GM12878 (cell line): Measurements from ENCODE around the gene SGPP2. TPM values are rescaled to one million over a fixed set of nuclear protein-coding genes. Genes with fewer than 3 reads are reported as not detected.
A peak's percentile ranks its signal among the peaks of the same experiment; 100 is the strongest.

Experiments used
- ATAC-seq: fragments of 200-7000 bp; cut with Tn5 transposase; 3 replicates; pipeline ENCODE4 v1.9.1; 2020; ENCODE audit warnings: mild to moderate bottlenecking, moderate library complexity
- BruUV-seq: library from RNA; stranded (reverse); fragments of 400-500 nt; replicated peaks from 2 replicates; lab custom pipeline; 2021; lab: Mats Ljungman, UMichigan
- CTCF ChIA-PET: fragments of 300-600 bp; sonication (Branson Sonifier 250); formaldehyde crosslinking; extraction: SDS; loops from one replicate; lab custom pipeline; 2021; ENCODE audit warnings: inconsistent platforms; lab: Yijun Ruan, JAX
- POLR2A ChIA-PET: fragments of 350-600 bp; formaldehyde crosslinking; extraction: SDS; loops from one replicate; lab custom pipeline; 2021; ENCODE audit warnings: inconsistent platforms; lab: Charles Lee
- RAD21 ChIA-PET: fragments of 300-600 bp; sonication (Branson Sonifier 250); formaldehyde crosslinking; loops from one replicate; lab custom pipeline; 2023; ENCODE audit warnings: antibody characterized with exemption; ENCODE audit not compliant: unreplicated experiment; lab: Charles Lee
- SMC1A ChIA-PET: fragments of 300-600 bp; sonication (Branson Sonifier 250); formaldehyde crosslinking; loops from one replicate; lab custom pipeline; 2023; ENCODE audit not compliant: unreplicated experiment, uncharacterized antibody; lab: Charles Lee
- DNase-seq: peaks from one replicate; pipeline ENCODE4 v3.0.0-alpha.2; 2011; ENCODE audit warnings: low read depth, low spot score
- FAIRE-seq: peaks from 3 replicates; lab custom pipeline; 2011; peaks lifted over from hg19 to GRCh38; lab: Jason Lieb, UNC
- H2AFZ ChIP-seq: 2 replicates; pipeline ENCODE4 v1.6.0; 2011; ENCODE audit warnings: low read depth, low read length, control low read depth; ENCODE audit not compliant: control insufficient read depth
- H3K27ac ChIP-seq: 2 replicates; pipeline ENCODE4 v1.5.1; 2011; ENCODE audit warnings: control low read depth; ENCODE audit not compliant: control insufficient read depth, insufficient read depth
- H3K27me3 ChIP-seq, 2 experiments: replicated peaks in 1 of 2; 2 replicates each; pipeline versions ENCODE4 v1.6.0 to v1.6.1; 2011; ENCODE audit warnings: low read length in 1 of 2; ENCODE audit not compliant: control insufficient read depth in 2 of 2, insufficient read depth in 2 of 2
- H3K36me3 ChIP-seq, 2 experiments: 2 replicates each; pipeline ENCODE4 v1.5.1; 2011; ENCODE audit warnings: low read length in 1 of 2; ENCODE audit not compliant: control insufficient read depth in 2 of 2, insufficient read depth in 2 of 2
- H3K4me1 ChIP-seq: 2 replicates; pipeline ENCODE4 v1.6.1; 2011; ENCODE audit warnings: mild to moderate bottlenecking, low read length, moderate library complexity, mixed read lengths; ENCODE audit not compliant: control insufficient read depth, insufficient read depth
- H3K4me2 ChIP-seq: 2 replicates; pipeline ENCODE4 v1.6.0; 2011; ENCODE audit warnings: control low read depth; ENCODE audit not compliant: control insufficient read depth, insufficient read depth
- H3K4me3 ChIP-seq: fragments of 200-600 bp; sonication (generic); 2 replicates; pipeline ENCODE4 v1.5.1; 2016
- H3K79me2 ChIP-seq: 2 replicates; pipeline ENCODE4 v1.6.0; 2011; ENCODE audit warnings: low read length; ENCODE audit not compliant: control insufficient read depth, insufficient read depth
- H3K9ac ChIP-seq: 2 replicates; pipeline ENCODE4 v1.8.0; 2011; ENCODE audit warnings: low read length, control low read depth, mixed read lengths; ENCODE audit not compliant: control insufficient read depth, insufficient read depth
- H3K9me3 ChIP-seq: replicated peaks from 3 replicates; pipeline ENCODE4 v1.5.1; 2011; ENCODE audit warnings: mild to moderate bottlenecking, low read length; ENCODE audit not compliant: control insufficient read depth, insufficient read depth
- H4K20me1 ChIP-seq: 2 replicates; pipeline ENCODE4 v1.6.0; 2011; ENCODE audit not compliant: control insufficient read depth, insufficient read depth
- ATF3 ChIP-seq: IDR thresholded peaks from 2 replicates; pipeline ENCODE4 v1.6.1; 2011; ENCODE audit warnings: low read depth, mild to moderate bottlenecking, low read length, moderate library complexity, borderline replicate concordance; ENCODE audit errors: extremely low read depth
- BCL11A ChIP-seq: IDR thresholded peaks from 2 replicates; pipeline ENCODE4 v1.6.1; 2011; ENCODE audit warnings: low read depth, low read length
- BCLAF1 ChIP-seq: fragments of 450-650 bp; IDR thresholded peaks from 2 replicates; pipeline ENCODE4 v1.6.1; 2017; ENCODE audit warnings: antibody characterized with exemption, mild to moderate bottlenecking, moderate library complexity
- BHLHE40 ChIP-seq, 2 experiments: fragments of 450-650 bp in 1 of 2; IDR thresholded peaks; 2 replicates each; pipeline ENCODE4 v1.6.1; 2011 to 2017; ENCODE audit warnings: low read depth in 2 of 2, borderline replicate concordance in 1 of 2, improper control_type of control experiment in 1 of 2, low read length in 1 of 2, mild to moderate bottlenecking in 1 of 2
- FOXK2 ChIP-seq: fragments of 450-650 bp; IDR thresholded peaks from 2 replicates; pipeline ENCODE4 v1.6.1; 2017; ENCODE audit warnings: mild to moderate bottlenecking, moderate library complexity
- FOXM1 ChIP-seq: IDR thresholded peaks from 2 replicates; pipeline ENCODE4 v1.6.1; 2012; ENCODE audit warnings: low read depth, mild to moderate bottlenecking, inconsistent platforms, low read length, moderate library complexity
- GABPA ChIP-seq: IDR thresholded peaks from 2 replicates; pipeline ENCODE4 v1.6.1; 2014; ENCODE audit warnings: antibody characterized with exemption, low read depth, mild to moderate bottlenecking, inconsistent platforms
- GATAD2B ChIP-seq: fragments of 450-650 bp; conservative IDR thresholded peaks from 2 replicates; pipeline ENCODE4 v1.6.1; 2017; ENCODE audit warnings: low read depth, mild to moderate bottlenecking, moderate library complexity
- HDAC6 ChIP-seq: fragments of 200-600 bp; sonication (generic); IDR thresholded peaks from one replicate; pipeline ENCODE4 v1.8.0; 2017; ENCODE audit warnings: antibody characterized with exemption; ENCODE audit not compliant: unreplicated experiment
- MYB ChIP-seq: fragments of 150-350 bp; IDR thresholded peaks from 2 replicates; pipeline ENCODE4 v1.6.1; 2014; ENCODE audit warnings: mild to moderate bottlenecking, low read depth, low read length, borderline replicate concordance
- NBN ChIP-seq: fragments of 450-650 bp; IDR thresholded peaks from 2 replicates; pipeline ENCODE4 v1.6.1; 2016
- NRF1 ChIP-seq: conservative IDR thresholded peaks from 2 replicates; pipeline ENCODE4 v1.6.1; 2011; ENCODE audit warnings: mild to moderate bottlenecking, low read depth, low read length, improper control_type of control experiment
- PAX5 ChIP-seq: IDR thresholded peaks from 2 replicates; pipeline ENCODE4 v1.6.1; 2011; ENCODE audit warnings: low read depth, low read length, borderline replicate concordance
- STAT1 ChIP-seq: fragments of 450-650 bp; conservative IDR thresholded peaks from 2 replicates; pipeline ENCODE4 v1.6.1; 2014; ENCODE audit warnings: antibody characterized with exemption, mild to moderate bottlenecking
- WRNIP1 ChIP-seq: IDR thresholded peaks from 2 replicates; pipeline ENCODE4 v1.6.1; 2011; ENCODE audit warnings: low read depth, low read length, improper control_type of control experiment, borderline replicate concordance
- YY1 ChIP-seq: IDR thresholded peaks from 2 replicates; pipeline ENCODE4 v1.6.1; 2011; ENCODE audit warnings: low read depth, mild to moderate bottlenecking, low read length
- WGBS: methylation state at CpG from one replicate; pipeline ENCODE4 v1.1.6; 2016; ENCODE audit warnings: low lambda C conversion rate; ENCODE audit not compliant: insufficient replicate concordance, insufficient coverage; ENCODE audit errors: missing lambda C conversion rate; 5-methylcytosine and 5-hydroxymethylcytosine counted together
- in situ Hi-C: fragments of 300-500 bp; cut with MboI; formaldehyde crosslinking; loops from 9 replicates; pipeline ENCODE4 v1.14.3; 2018; ENCODE audit warnings: mixed read lengths
- intact Hi-C: fragments of 100-400 bp; cut with micrococcal nuclease; formaldehyde crosslinking; loops from one replicate; pipeline ENCODE4 v1.14.2; 2022; ENCODE audit not compliant: unreplicated experiment
- polyA plus RNA-seq, 11 experiments: library from polyadenylated mRNA; depleted of rRNA in 4 of 11; unstranded in 6 of 11; stranded (reverse) in 5 of 11; fragments of >200 nt; fragmentation: Nextera tagmentation in 4 of 11; fragmentation: Illumina TruSeq in 1 of 11; extraction: Ambion mirVana in 4 of 11; extraction: Trizol in 1 of 11; gene quantifications; 1 replicate in 1 of 11; 2 replicates in 10 of 11; pipeline versions ENCODE4 v1.2.1 to v1.2.3, GENCODE V29; 2011 to 2016; ENCODE audit warnings: inconsistent platforms in 2 of 11, missing spikeins in 2 of 11, low read depth in 1 of 11
- total RNA-seq, 4 experiments: library from RNA; depleted of rRNA in 3 of 4; stranded (reverse); fragments of >200 nt in 3 of 4; fragmentation: Illumina TruSeq in 1 of 4; extraction: Trizol in 1 of 4; gene quantifications; 2 replicates each; pipeline versions ENCODE4 v1.2.1 to v1.2.3, GENCODE V29; 2013 to 2021
- TF ChIP-seq, protein P1 (sequence below): fragments of 450-650 bp; IDR thresholded peaks from 2 replicates; pipeline ENCODE4 v1.6.1; 2017; ENCODE audit warnings: mild to moderate bottlenecking, moderate library complexity

SGPP2 gene
- total and polyA plus RNA-seq, 10 of the 15 experiments (the other 5 are each of a cell fraction or from before 2014, with no cell fraction given), result 3.5 to 84.9 (median 13.1) TPM

GRCh38 chr2:222423632-222424275 is 589 bp upstream of the SGPP2 start:
- ATAC-seq (peak; percentile 58), DNase-seq (peak; percentile 82), FAIRE-seq (no peak)
- Histone ChIP-seq H3K79me2 (peaks cover 51% of the 10 kb centered on the region), H4K20me1 (no peaks in the 10 kb centered on the region), H3K27me3 (no peaks in the 10 kb centered on the region), H3K9ac (peak overlapping the region; percentile 72), H3K27ac (peak overlapping the region; percentile 79), H3K36me3 (no peaks in the 10 kb centered on the region), H3K4me2 (peak overlapping the region; percentile 85), H3K4me1 (peaks cover 29% of the 10 kb centered on the region), H2AFZ (peak overlapping the region; percentile 77), H3K9me3 (no peaks in the 10 kb centered on the region), H3K4me3 (peak overlapping the region; percentile 73)
- ChIA-PET POLR2A (interaction anchor here (0.7 to 2.1 kb wide), 2 partner anchors 10 to 24 kb away, joined by 3 to 8 read pairs; no protein-coding TSS in a partner anchor), RAD21 (interaction anchor here (1.4 to 9.4 kb wide), 5 partner anchors 9 to 138 kb away, joined by 6 to 119 read pairs (median 14); a partner anchor contains a TSS), SMC1A (interaction anchor here (0.9 to 6.8 kb wide), 9 partner anchors 9 to 138 kb away, joined by 3 to 40 read pairs (median 16); no protein-coding TSS in a partner anchor), CTCF (interaction anchor here (0.9 to 5.3 kb wide), 5 partner anchors 9 to 146 kb away, joined by 3 to 33 read pairs (median 6); a partner anchor contains a TSS)
- WGBS, result 0% methylated on average over 14 of the region's 23 CpGs
- intact Hi-C loops, result loop anchor here (1.0 kb wide), 1 partner anchor 105 kb away; no protein-coding TSS in a partner anchor
- BruUV-seq, result no TSS peak
- in situ Hi-C loops, result no loop called here
- TF ChIP-seq FOXM1 (peak; percentile 51; the same call in 1 of the 2 replicates), BCLAF1 (no peak), NBN (peak; percentile 79), PAX5 (peak; percentile 90), ATF3 (no peak), HDAC6 (no peak), WRNIP1 (no peak), STAT1 (0 out of 2 replicates have a peak, but pooled peaks have one; percentile 23), BHLHE40 (IDR thresholded peaks at IDR 0.05; ENCODE audit: borderline replicate concordance in 1 of 2, low read depth in 2 of 2, low read length in 1 of 2) (no peak), GABPA (no peak), FOXK2 (no peak), NRF1 (no peak), MYB (no peak), BCL11A (peak; percentile 24), GATAD2B (no peak; the same call in 1 of the 2 replicates), YY1 (no peak; the same call in 1 of the 2 replicates)
- TF ChIP-seq, protein P1, sequence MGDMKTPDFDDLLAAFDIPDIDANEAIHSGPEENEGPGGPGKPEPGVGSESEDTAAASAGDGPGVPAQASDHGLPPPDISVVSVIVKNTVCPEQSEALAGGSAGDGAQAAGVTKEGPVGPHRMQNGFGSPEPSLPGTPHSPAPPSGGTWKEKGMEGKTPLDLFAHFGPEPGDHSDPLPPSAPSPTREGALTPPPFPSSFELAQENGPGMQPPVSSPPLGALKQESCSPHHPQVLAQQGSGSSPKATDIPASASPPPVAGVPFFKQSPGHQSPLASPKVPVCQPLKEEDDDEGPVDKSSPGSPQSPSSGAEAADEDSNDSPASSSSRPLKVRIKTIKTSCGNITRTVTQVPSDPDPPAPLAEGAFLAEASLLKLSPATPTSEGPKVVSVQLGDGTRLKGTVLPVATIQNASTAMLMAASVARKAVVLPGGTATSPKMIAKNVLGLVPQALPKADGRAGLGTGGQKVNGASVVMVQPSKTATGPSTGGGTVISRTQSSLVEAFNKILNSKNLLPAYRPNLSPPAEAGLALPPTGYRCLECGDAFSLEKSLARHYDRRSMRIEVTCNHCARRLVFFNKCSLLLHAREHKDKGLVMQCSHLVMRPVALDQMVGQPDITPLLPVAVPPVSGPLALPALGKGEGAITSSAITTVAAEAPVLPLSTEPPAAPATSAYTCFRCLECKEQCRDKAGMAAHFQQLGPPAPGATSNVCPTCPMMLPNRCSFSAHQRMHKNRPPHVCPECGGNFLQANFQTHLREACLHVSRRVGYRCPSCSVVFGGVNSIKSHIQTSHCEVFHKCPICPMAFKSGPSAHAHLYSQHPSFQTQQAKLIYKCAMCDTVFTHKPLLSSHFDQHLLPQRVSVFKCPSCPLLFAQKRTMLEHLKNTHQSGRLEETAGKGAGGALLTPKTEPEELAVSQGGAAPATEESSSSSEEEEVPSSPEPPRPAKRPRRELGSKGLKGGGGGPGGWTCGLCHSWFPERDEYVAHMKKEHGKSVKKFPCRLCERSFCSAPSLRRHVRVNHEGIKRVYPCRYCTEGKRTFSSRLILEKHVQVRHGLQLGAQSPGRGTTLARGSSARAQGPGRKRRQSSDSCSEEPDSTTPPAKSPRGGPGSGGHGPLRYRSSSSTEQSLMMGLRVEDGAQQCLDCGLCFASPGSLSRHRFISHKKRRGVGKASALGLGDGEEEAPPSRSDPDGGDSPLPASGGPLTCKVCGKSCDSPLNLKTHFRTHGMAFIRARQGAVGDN, result no peak
